Neural cell (in vitro differentiated cells): Measurements from ENCODE around the gene PLET1. TPM values are rescaled to one million over a fixed set of nuclear protein-coding genes. Genes with fewer than 3 reads are reported as not detected.

ENCODE experiments used
- H2AFZ ChIP-seq: fragments of 200-600, 300-800 bp; sonication (generic), shearing (Covaris generic); 2 replicates; pipeline ENCODE4 v1.6.0; 2014; ENCODE audit warnings: low read depth, mild to moderate bottlenecking, antibody characterized with exemption, low read length, moderate library complexity
- H3F3A ChIP-seq: fragments of 200-600 bp; shearing (Covaris generic); 2 replicates; pipeline ENCODE4 v1.6.1; 2016; ENCODE audit warnings: mild to moderate bottlenecking, moderate library complexity, mixed read lengths, antibody characterized with exemption, low read length; ENCODE audit not compliant: insufficient read depth, poor library complexity, severe bottlenecking
- H3K27ac ChIP-seq: fragments of 200-600, 300-800 bp; sonication (generic), shearing (Covaris generic); 2 replicates; pipeline ENCODE4 v1.5.1; 2014; ENCODE audit warnings: mild to moderate bottlenecking, low read length, moderate library complexity
- H3K27me3 ChIP-seq: fragments of 300-800, 200-600 bp; sonication (generic), shearing (Covaris generic); 2 replicates; pipeline ENCODE4 v1.6.0; 2014; ENCODE audit warnings: mild to moderate bottlenecking, low read depth, low read length, moderate library complexity; ENCODE audit not compliant: insufficient read depth
- H3K36me3 ChIP-seq: fragments of 300-800, 200-600 bp; sonication (generic), shearing (Covaris generic); 2 replicates; pipeline ENCODE4 v1.5.1; 2014; ENCODE audit warnings: mild to moderate bottlenecking, antibody characterized with exemption, low read length, moderate library complexity; ENCODE audit not compliant: insufficient read depth
- H3K4me2 ChIP-seq: fragments of 300-800, 200-600 bp; sonication (generic), shearing (Covaris generic); 2 replicates; pipeline ENCODE4 v1.6.0; 2014; ENCODE audit warnings: mild to moderate bottlenecking, low read length
- H3K4me3 ChIP-seq: fragments of 300-800, 200-600 bp; sonication (generic), shearing (Covaris generic); 2 replicates; pipeline ENCODE4 v1.5.1; 2014; ENCODE audit warnings: mild to moderate bottlenecking, low read length, moderate library complexity
- H3K79me2 ChIP-seq: fragments of 200-600 bp; shearing (Covaris generic); replicated peaks from 2 replicates; pipeline ENCODE4 v1.6.0; 2014; ENCODE audit warnings: mild to moderate bottlenecking, low read length, moderate library complexity; ENCODE audit not compliant: insufficient read depth
- H3K9ac ChIP-seq: fragments of 300-800, 200-600 bp; sonication (generic), shearing (Covaris generic); 2 replicates; pipeline ENCODE4 v1.6.1; 2016; ENCODE audit warnings: mild to moderate bottlenecking, low read length, mixed read lengths
- H3K9me2 ChIP-seq: fragments of 200-600 bp; shearing (Covaris generic); 2 replicates; pipeline ENCODE4 v1.6.1; 2016; ENCODE audit warnings: mild to moderate bottlenecking, low read length, mixed read lengths; ENCODE audit not compliant: insufficient read depth
- H3K9me3 ChIP-seq: fragments of 200-600, 300-800 bp; sonication (generic), shearing (Covaris generic); 2 replicates; pipeline ENCODE4 v1.6.1; 2016; ENCODE audit warnings: mild to moderate bottlenecking, mixed run types, low read length, moderate library complexity, mixed read lengths
- H4K20me1 ChIP-seq: fragments of 200-600 bp; shearing (Covaris generic); 2 replicates; pipeline ENCODE4 v1.6.1; 2016; ENCODE audit warnings: mild to moderate bottlenecking, mixed run types; ENCODE audit not compliant: insufficient read depth
- CTCF ChIP-seq: fragments of 450-650 bp; IDR thresholded peaks from 2 replicates; pipeline ENCODE4 v1.5.1; 2014; ENCODE audit warnings: antibody characterized with exemption, mild to moderate bottlenecking, moderate library complexity; ENCODE audit not compliant: poor library complexity, severe bottlenecking
- EP300 ChIP-seq: fragments of 450-650 bp; conservative IDR thresholded peaks from 2 replicates; pipeline ENCODE4 v1.6.1; 2014; ENCODE audit warnings: antibody characterized with exemption, mild to moderate bottlenecking, moderate library complexity; ENCODE audit not compliant: poor library complexity, severe bottlenecking
- EZH2 ChIP-seq: fragments of 200-600, 300-800 bp; shearing (Covaris generic), sonication (generic); IDR thresholded peaks from 2 replicates; pipeline ENCODE4 v1.6.1; 2014; ENCODE audit warnings: antibody characterized with exemption, low read length, borderline replicate concordance, mild to moderate bottlenecking; ENCODE audit not compliant: insufficient read depth, poor library complexity, severe bottlenecking
- MXI1 ChIP-seq: fragments of 450-650 bp; conservative IDR thresholded peaks from 2 replicates; pipeline ENCODE4 v1.6.1; 2014; ENCODE audit warnings: antibody characterized with exemption, mild to moderate bottlenecking; ENCODE audit not compliant: poor library complexity, severe bottlenecking
- POLR2AphosphoS5 ChIP-seq: IDR thresholded peaks from 2 replicates; pipeline ENCODE4 v1.6.1; 2012
- RAD21 ChIP-seq: fragments of 450-650 bp; conservative IDR thresholded peaks from 2 replicates; pipeline ENCODE4 v1.6.1; 2014; ENCODE audit warnings: antibody characterized with exemption, mild to moderate bottlenecking, moderate library complexity
- REST ChIP-seq: IDR thresholded peaks from 2 replicates; pipeline ENCODE4 v1.6.1; 2012; ENCODE audit warnings: borderline replicate concordance
- SMC3 ChIP-seq: fragments of 450-650 bp; conservative IDR thresholded peaks from 2 replicates; pipeline ENCODE4 v1.6.1; 2014; ENCODE audit warnings: antibody characterized with exemption, mild to moderate bottlenecking, moderate library complexity; ENCODE audit not compliant: poor library complexity
- TAF1 ChIP-seq: IDR thresholded peaks from 2 replicates; pipeline ENCODE4 v1.6.1; 2012; ENCODE audit warnings: low read depth
- polyA plus RNA-seq: library from polyadenylated mRNA; depleted of rRNA; stranded (reverse); fragments of >200 nt; gene quantifications from 2 replicates; pipeline ENCODE4 v1.2.3, GENCODE V29; 2014

PLET1 gene
- polyA plus RNA-seq, 1 donor from 2014 or later = not detected

GRCh38 chr11:112271242-112271641, 10.6 kb upstream of the PLET1 start:
- no peak overlapping the region for H3K4me3 ChIP-seq
- H3K4me2 ChIP-seq = no peak overlapping the region
- H3K27ac ChIP-seq = no peak overlapping the region
- no peaks in the 10 kb centered on the region for H3K79me2 ChIP-seq
- H3K9me3 ChIP-seq = no peaks in the 10 kb centered on the region
- no peaks in the 10 kb centered on the region for H3K27me3 ChIP-seq
- no peak overlapping the region for H3K9ac ChIP-seq
- H4K20me1 ChIP-seq = no peaks in the 10 kb centered on the region
- TF ChIP-seq MXI1 = no peak
- no peak for TF ChIP-seq CTCF
- no peak for TF ChIP-seq EP300
- H3K36me3 ChIP-seq = no peaks in the 10 kb centered on the region
- no peaks in the 10 kb centered on the region for H3F3A ChIP-seq
- H3K9me2 ChIP-seq = no peaks in the 10 kb centered on the region
- H2AFZ ChIP-seq = no peak overlapping the region

GRCh38 chr11:112270551-112271180, 10.0 kb upstream of the PLET1 start:
- Histone ChIP-seq H2AFZ (no peak overlapping the region), H3K27me3 (no peaks in the 10 kb centered on the region), H3K4me3 (no peak overlapping the region), H3F3A (no peaks in the 10 kb centered on the region), H4K20me1 (no peaks in the 10 kb centered on the region), H3K9ac (no peak overlapping the region), H3K36me3 (no peaks in the 10 kb centered on the region), H3K27ac (no peak overlapping the region), H3K4me2 (no peak overlapping the region), H3K9me3 (no peaks in the 10 kb centered on the region), H3K79me2 (no peaks in the 10 kb centered on the region), H3K9me2 (no peaks in the 10 kb centered on the region)
- TF ChIP-seq CTCF = no peak
- no peak for TF ChIP-seq REST
- no peak for TF ChIP-seq POLR2AphosphoS5
- TF ChIP-seq MXI1 = no peak
- no peak for TF ChIP-seq EP300
- TF ChIP-seq TAF1 = no peak
- no peak for TF ChIP-seq EZH2
- TF ChIP-seq SMC3 = no peak
- no peak for TF ChIP-seq RAD21
